Brain microvascular endothelial cell (primary cell): Measurements from ENCODE around the gene MAP3K5.
"Not testable (repeated sequence)": the region's sequence is repeated elsewhere in the genome, so short reads cannot be mapped to it uniquely, and the experiment has no call there.

Experiments used
- DNase-seq: peaks from one replicate; pipeline ENCODE4 v3.0.0-alpha.2; 2020
- H3K27ac ChIP-seq: fragments of 250-450 bp; sonication (Bioruptor Pico); 2 replicates; pipeline ENCODE4 v1.5.1; 2020; ENCODE audit warnings: mild to moderate bottlenecking, moderate library complexity
- H3K27me3 ChIP-seq: fragments of 250-450 bp; sonication (Bioruptor Pico); replicated peaks from 2 replicates; pipeline ENCODE4 v1.5.1; 2020; ENCODE audit warnings: mild to moderate bottlenecking
- H3K36me3 ChIP-seq: fragments of 250-450 bp; sonication (Bioruptor Pico); replicated peaks from 2 replicates; pipeline ENCODE4 v1.5.1; 2020; ENCODE audit warnings: mild to moderate bottlenecking
- H3K4me3 ChIP-seq: 2 replicates; pipeline ENCODE4 v1.5.1; 2011; ENCODE audit warnings: low read depth, mild to moderate bottlenecking, control low read depth, low read length, moderate library complexity
- CTCF ChIP-seq: IDR thresholded peaks from 2 replicates; pipeline ENCODE4 v1.5.1; 2011; ENCODE audit warnings: low read depth, mild to moderate bottlenecking, moderate library complexity, low read length, control low read depth, inconsistent platforms; ENCODE audit errors: missing control alignments
- in situ Hi-C: cut with HindIII; loops from 2 replicates; pipeline ENCODE4 v1.10.0; 2017; ENCODE audit warnings: low sequenced_read_pairs, low pct_ligation_motif_present

MAP3K5 gene

DNA sequence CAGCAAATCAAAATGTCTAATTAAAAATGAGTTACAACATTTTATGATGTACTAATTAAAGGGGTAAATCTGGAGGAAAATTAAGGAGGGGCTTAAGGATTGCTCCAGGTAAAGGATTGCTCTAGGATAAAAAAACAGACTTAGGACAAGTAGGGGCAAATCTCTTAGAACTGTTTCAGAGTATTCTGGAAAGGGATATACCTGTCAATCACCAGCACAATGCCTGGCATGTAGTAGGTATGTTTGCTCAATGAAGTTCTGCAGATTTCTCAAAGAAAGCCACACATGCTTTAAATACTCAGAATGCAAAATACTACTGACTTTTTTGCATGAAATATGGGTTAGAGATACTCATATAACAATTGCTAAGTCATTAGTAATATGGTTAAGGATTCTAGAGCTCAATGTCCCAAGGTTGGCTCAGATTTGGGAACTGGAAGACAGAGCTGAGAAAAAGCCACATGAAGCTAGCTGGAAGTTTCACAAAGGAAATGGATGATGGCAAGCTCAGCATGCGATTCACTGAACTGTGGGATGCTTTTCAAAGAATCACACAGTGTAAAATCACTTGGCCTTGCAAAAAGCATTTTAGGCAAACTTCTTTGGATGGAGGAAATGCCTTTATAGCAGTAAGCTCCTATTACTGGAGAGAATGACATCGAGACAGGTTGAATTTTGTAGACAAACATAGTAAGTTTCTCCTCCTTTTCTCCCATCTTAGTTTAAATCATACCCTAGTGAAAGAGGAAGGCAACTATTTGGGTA lies 72.8 kb downstream of the MAP3K5 start:
- in situ Hi-C loops: no loop called here
- no peak overlapping the region for H3K4me3 ChIP-seq
- no peaks in the 10 kb centered on the region for H3K27me3 ChIP-seq
- no peak for TF ChIP-seq CTCF
- no peak for DNase-seq
- H3K36me3 ChIP-seq: no peaks in the 10 kb centered on the region
- no peak overlapping the region for H3K27ac ChIP-seq

DNA sequence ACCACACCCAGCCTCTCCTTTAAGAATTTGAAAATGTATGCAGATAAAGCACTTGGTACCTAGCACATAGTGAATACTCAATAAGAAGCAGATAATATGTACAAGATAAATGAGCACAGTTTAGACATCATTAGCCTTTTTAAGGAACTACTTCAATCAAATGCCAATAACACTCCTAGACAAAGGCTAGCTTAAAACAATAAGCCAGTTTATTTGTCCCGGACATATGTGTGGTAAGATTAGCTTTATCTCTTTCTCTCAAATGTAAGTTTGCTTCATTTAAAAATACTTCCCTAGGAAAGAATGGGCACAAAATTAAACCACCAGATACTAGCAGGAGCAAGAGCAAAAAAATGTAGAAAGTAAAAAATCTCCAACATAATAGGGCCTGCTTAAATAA lies 73.8 kb downstream of the MAP3K5 start:
- in situ Hi-C loops: no loop called here
- Histone ChIP-seq H3K27me3 (no peaks in the 10 kb centered on the region), H3K27ac (no peak overlapping the region), H3K4me3 (no peak overlapping the region), H3K36me3 (no peaks in the 10 kb centered on the region)
- DNase-seq: no peak
- TF ChIP-seq CTCF: no peak

DNA sequence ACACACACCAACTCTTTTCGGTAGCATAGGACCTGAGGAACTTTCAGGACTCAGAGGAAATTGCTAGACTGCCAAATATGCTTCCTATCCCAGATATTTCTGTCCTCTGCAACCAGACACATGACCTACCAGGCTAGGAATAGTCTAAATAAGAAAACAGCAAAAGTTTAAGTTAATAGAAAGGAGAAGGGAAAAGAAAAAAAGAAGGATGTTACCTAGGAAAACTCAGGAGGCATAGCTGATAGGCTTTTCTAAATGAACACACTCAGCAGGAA lies 74.6 kb downstream of the MAP3K5 start:
- Histone ChIP-seq H3K27me3 (no peaks in the 10 kb centered on the region), H3K36me3 (no peaks in the 10 kb centered on the region), H3K4me3 (no peak overlapping the region), H3K27ac (peak overlapping the region; percentile 34)
- no peak for TF ChIP-seq CTCF
- in situ Hi-C loops: no loop called here
- no peak for DNase-seq

- in situ Hi-C loops: no loop called here
Measured at GRCh38 chr6:136716917-136717715, 75.2 kb downstream of the MAP3K5 start.

DNA sequence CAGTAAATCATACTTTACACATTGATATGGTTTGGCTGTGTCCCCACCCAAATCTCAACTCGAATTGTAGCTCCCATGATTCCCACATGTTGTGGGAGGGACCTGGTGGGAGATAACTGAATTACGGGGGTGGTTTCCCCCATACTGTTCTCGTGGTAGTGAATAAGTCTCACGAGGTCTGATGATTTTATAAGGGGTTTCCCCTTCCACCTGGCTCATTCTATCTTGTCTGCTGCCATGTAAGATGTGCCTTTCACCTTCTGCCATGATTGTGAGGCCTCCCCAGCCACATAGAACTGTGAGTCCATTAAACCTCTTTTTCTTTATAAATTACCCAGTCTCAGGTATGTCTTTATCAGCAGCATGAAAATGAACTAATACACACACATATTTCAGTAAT lies 79.6 kb downstream of the MAP3K5 start:
- H3K36me3 ChIP-seq, H3K4me3 ChIP-seq, in situ Hi-C loops, DNase-seq, H3K27me3 ChIP-seq, H3K27ac ChIP-seq: not testable (repeated sequence)

More at GRCh38 chr6:136716917-136717715, 75.2 kb downstream of the MAP3K5 start:
- no peak for TF ChIP-seq CTCF
- Histone ChIP-seq H3K27ac (peak overlapping the region; percentile 34), H3K36me3 (no peaks in the 10 kb centered on the region), H3K4me3 (no peak overlapping the region), H3K27me3 (no peaks in the 10 kb centered on the region)
- DNase-seq: no peak

DNA sequence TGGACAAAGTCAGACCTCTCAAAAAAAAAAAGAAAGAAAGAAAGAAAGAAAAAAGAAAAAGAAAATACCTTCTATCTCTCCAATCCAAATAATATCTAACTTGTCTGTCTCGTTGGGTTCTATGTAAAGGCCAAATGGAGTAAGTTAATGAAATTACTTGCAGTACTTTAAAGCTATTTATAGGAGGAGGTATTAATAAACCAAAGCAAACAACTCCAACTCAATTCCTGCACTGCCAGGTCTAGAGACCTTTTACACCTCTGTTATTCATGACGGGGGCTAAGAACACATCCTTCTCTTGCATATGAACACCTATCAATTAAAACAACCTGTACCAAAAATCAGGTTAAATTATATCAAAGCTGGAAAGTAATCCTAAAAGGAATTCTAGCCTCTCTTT lies 80.6 kb downstream of the MAP3K5 start:
- H3K36me3 ChIP-seq: no peaks in the 10 kb centered on the region
- in situ Hi-C loops: no loop called here
- no peak overlapping the region for H3K4me3 ChIP-seq
- no peak for TF ChIP-seq CTCF
- no peak overlapping the region for H3K27ac ChIP-seq
- DNase-seq: no peak
- H3K27me3 ChIP-seq: no peaks in the 10 kb centered on the region
